Activated naive CD4-positive, alpha-beta T cell treated with anti-CD3 and anti-CD28 coated beads, Interleukin-2, amount 50 U/mL, for 72 hours (primary cell): ENCODE measurements around the gene ERBB4. TPM values are rescaled to one million over a fixed set of nuclear protein-coding genes. Genes with fewer than 3 reads are reported as not detected.

ENCODE experiments used
- ATAC-seq, 2 donors: fragments of 150-1000 bp; cut with Tn5 transposase; 2 replicates each; pipeline ENCODE4 v1.10.0; 2021; ENCODE audit warnings: mild to moderate bottlenecking in 2 of 2, moderate library complexity in 2 of 2
- DNase-seq, 2 donors: peaks; one replicate each; pipeline ENCODE4 v3.0.0; 2021 to 2022; ENCODE audit warnings: low spot score in 2 of 2
- H3K27ac Mint-ChIP-seq, 2 donors: one replicate each; pipeline ENCODE4 v1.8.0; 2022; ENCODE audit warnings: mild to moderate bottlenecking in 2 of 2, mixed read lengths in 2 of 2
- H3K36me3 Mint-ChIP-seq, 2 donors: one replicate each; pipeline ENCODE4 v1.8.0; 2022; ENCODE audit warnings: mixed read lengths in 2 of 2
- H3K9me3 Mint-ChIP-seq, 2 donors: one replicate each; pipeline ENCODE4 v1.8.0; 2022; ENCODE audit warnings: mixed read lengths in 2 of 2
- total RNA-seq, 2 donors: library from RNA; stranded (reverse); gene quantifications; one replicate each; pipeline ENCODE4 v1.2.3, GENCODE V29; 2022

ERBB4 gene
- total RNA-seq, 2 donors from 2014 or later, result not detected

DNA sequence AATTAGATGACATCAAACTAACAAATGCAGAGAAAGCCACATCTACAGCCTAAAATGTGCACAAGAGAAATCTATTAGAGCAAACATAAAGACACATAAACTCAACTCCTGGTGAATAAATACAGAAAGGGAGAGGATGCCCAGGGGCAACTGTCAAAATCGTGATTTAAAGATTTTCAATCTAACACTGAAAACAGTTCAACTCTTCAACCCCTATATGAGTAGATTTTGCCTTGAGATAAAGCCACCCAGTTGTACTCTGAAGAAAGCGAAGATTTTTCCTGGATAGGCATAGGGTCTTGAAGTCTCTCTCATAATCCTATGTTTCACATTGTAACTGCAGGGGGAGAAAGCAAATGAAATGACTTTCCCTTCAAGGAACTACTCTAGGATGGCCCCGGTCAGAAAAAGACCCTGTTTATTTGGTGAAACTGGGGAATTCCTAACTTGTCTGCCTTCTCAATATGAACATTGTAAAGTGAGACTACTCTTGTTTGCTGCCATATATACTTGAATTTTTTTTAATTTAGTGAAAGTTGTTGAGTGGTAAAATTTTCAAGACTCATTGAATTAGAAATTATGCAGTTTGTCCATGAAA lies 226.7 kb downstream of the ERBB4 start:
- H3K27ac Mint-ChIP-seq, result no peak overlapping the region
- no peak for DNase-seq
- ATAC-seq, result no peak
- no peaks in the 10 kb centered on the region for H3K9me3 Mint-ChIP-seq
- no peaks in the 10 kb centered on the region for H3K36me3 Mint-ChIP-seq

GRCh38 chr2:212299943-212300342 lies 238.7 kb downstream of the ERBB4 start:
- H3K36me3 Mint-ChIP-seq, result no peaks in the 10 kb centered on the region
- ATAC-seq, result no peak
- no peak for DNase-seq
- H3K27ac Mint-ChIP-seq, result no peak overlapping the region
- peaks cover 6 to 10% of the 10 kb centered on the region in 2 donors for H3K9me3 Mint-ChIP-seq

DNA sequence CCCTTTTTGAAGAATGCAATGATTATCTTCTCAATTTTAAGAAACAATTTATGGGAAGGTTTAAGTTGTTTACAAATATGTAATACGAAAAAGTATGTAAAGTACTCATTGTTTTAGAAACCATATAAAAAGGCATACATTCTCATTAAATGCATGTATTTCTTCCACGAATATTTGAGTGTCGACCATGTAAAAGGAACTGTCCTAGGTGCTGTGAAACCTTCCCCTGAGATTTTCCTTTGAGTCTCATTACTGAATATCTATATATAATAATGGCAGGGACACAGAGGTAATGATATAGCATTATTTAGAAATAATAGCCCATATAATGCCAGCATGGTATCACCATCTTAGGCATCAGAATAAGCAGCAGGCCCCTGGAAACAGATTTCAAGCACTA lies 239.3 kb downstream of the ERBB4 start:
- H3K36me3 Mint-ChIP-seq, result no peaks in the 10 kb centered on the region
- H3K27ac Mint-ChIP-seq, result no peak overlapping the region
- DNase-seq, result no peak
- peaks cover 6 to 10% of the 10 kb centered on the region in 2 donors for H3K9me3 Mint-ChIP-seq
- ATAC-seq, result no peak

GRCh38 chr2:212295571-212295970 lies 243.0 kb downstream of the ERBB4 start:
- ATAC-seq (no peak), DNase-seq (no peak)
- H3K36me3 Mint-ChIP-seq, result no peaks in the 10 kb centered on the region
- H3K27ac Mint-ChIP-seq, result no peak overlapping the region
- H3K9me3 Mint-ChIP-seq, result peaks cover 5 to 6% of the 10 kb centered on the region in 2 donors

GRCh38 chr2:212294816-212295215 lies 243.8 kb downstream of the ERBB4 start:
- Mint-ChIP-seq H3K36me3 (no peaks in the 10 kb centered on the region), H3K27ac (no peak overlapping the region), H3K9me3 (peaks cover 5 to 6% of the 10 kb centered on the region in 2 donors)
- DNase-seq (no peak), ATAC-seq (no peak)

DNA sequence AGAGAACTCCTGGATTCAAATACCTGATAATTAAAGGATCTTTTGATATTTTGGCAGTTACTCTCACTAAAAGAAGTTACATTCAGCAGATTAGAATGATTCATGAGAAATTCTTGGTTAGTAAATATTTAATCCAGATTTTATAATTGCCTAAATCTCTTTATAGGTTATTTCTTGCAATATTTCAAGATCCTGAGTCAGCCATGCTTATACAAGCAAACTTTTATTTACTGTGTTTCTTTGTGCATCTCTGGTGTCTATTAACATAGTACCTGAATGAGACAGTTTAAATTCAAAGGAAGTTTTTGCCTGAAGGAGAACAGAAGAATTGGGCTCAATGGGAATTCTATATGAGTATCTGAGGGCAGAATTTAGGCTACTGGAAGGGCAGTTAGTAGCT lies 249.3 kb downstream of the ERBB4 start:
- no peak for DNase-seq
- Mint-ChIP-seq H3K27ac (no peak overlapping the region), H3K36me3 (no peaks in the 10 kb centered on the region), H3K9me3 (peaks cover 0 to 6% of the 10 kb centered on the region in 2 donors)
- ATAC-seq, result no peak

GRCh38 chr2:212288308-212288707 lies 250.3 kb downstream of the ERBB4 start:
- H3K36me3 Mint-ChIP-seq, result no peaks in the 10 kb centered on the region
- peaks cover 0 to 6% of the 10 kb centered on the region in 2 donors for H3K9me3 Mint-ChIP-seq
- DNase-seq (no peak), ATAC-seq (no peak)
- no peak overlapping the region for H3K27ac Mint-ChIP-seq

GRCh38 chr2:212284166-212284565 lies 254.4 kb downstream of the ERBB4 start:
- no peak overlapping the region for H3K27ac Mint-ChIP-seq
- no peaks in the 10 kb centered on the region for H3K36me3 Mint-ChIP-seq
- ATAC-seq, result no peak

DNA sequence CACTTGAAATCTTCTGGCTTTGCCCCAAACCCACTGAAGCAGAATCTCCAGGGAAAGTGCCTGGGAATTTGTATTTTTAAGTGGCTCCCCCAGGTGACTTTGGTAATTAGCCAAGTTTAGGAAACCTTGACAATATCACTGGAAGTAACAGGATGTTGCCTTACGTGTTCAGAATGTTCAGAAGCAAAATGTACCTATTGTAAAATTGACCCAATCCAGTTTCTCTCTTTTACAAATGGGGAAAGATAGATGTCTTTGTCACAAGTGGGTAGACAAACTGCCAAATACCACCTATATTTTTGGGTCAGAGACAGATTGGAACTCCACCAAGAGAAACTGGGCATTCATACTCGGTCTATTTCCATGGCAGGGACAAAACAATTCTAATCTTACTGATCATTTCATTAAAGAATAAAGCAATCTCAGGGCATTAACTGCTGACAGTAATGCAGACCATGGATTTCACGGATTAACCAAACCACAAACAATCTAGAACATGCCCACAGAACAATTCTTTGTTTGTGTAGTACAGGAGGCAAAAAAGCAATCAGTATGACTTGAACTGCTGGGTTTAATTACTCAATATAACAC lies 255.8 kb downstream of the ERBB4 start:
- Mint-ChIP-seq H3K9me3 (peaks cover 0 to 2% of the 10 kb centered on the region in 2 donors), H3K36me3 (no peaks in the 10 kb centered on the region), H3K27ac (no peak overlapping the region)
- ATAC-seq (no peak), DNase-seq (no peak)

More at GRCh38 chr2:212284166-212284565, 254.4 kb downstream of the ERBB4 start:
- peaks cover 0 to 6% of the 10 kb centered on the region in 2 donors for H3K9me3 Mint-ChIP-seq
- DNase-seq, result no peak

DNA sequence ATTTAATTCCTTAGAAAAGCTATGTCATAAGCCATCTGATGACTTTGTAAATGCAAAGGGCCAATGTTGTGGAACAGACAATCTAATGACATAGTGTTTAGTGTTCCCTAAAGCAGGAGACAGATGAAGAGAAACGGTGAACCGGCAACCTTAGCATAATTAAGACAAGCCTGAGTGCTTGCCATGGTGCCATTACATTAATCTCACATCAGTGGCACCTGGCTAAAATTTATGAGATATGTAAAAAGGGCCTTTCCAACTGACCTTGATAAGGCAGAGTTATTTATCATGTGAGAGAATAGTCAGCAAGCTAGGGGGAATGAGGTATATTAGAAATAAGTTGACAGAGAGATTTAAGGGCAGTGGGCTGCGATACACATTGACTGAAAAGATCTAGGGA lies 261.8 kb downstream of the ERBB4 start:
- ATAC-seq (no peak), DNase-seq (no peak)
- peaks cover 0 to 4% of the 10 kb centered on the region in 2 donors for H3K9me3 Mint-ChIP-seq
- no peak overlapping the region for H3K27ac Mint-ChIP-seq
- no peaks in the 10 kb centered on the region for H3K36me3 Mint-ChIP-seq

GRCh38 chr2:212274215-212274614 lies 264.4 kb downstream of the ERBB4 start:
- Mint-ChIP-seq H3K9me3 (peaks cover 0 to 4% of the 10 kb centered on the region in 2 donors), H3K27ac (no peak overlapping the region), H3K36me3 (no peaks in the 10 kb centered on the region)
- ATAC-seq, result no peak
- DNase-seq, result no peak

DNA sequence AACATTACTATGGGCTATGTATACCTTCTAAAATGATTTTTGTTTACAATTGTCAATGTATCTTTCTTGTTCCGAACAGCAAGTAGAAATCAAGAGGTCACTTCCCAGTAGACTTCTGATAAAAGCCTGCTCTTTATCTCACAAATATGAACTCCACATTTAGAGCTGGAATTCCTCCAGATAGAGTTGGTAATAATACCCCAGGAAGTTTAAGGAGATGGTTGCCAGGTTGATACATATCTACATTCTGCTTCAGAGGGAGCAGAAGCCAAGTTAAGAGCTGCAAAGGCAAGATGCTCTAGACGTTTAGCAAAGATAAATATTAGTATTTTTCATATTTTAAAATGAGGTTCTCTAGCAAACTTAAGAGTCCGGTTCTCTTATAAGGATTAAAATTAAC lies 267.0 kb downstream of the ERBB4 start:
- ATAC-seq (no peak), DNase-seq (no peak)
- H3K9me3 Mint-ChIP-seq, result no peaks in the 10 kb centered on the region
- no peak overlapping the region for H3K27ac Mint-ChIP-seq
- H3K36me3 Mint-ChIP-seq, result no peaks in the 10 kb centered on the region

DNA sequence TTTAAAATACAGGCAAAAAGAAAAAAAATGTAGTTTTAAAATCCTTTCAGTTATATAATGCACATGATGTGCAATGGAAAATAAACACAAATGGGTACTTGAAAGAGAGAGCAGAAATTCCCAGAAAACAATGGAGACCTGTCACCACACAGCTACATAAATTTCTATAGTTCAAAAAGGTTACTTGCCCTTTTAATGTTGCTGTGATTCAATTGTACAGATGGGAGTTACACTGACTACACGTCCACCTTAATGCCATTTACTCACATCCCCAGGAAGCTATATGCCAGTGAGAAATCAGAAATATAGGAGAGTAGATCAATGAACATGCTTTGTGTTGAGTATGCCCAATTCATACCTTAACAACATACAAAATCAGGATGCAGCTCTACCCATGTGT lies 269.6 kb downstream of the ERBB4 start:
- H3K36me3 Mint-ChIP-seq, result no peaks in the 10 kb centered on the region
- DNase-seq (no peak), ATAC-seq (no peak)
- H3K9me3 Mint-ChIP-seq, result no peaks in the 10 kb centered on the region
- no peak overlapping the region for H3K27ac Mint-ChIP-seq

GRCh38 chr2:212266297-212266696 lies 272.3 kb downstream of the ERBB4 start:
- DNase-seq, result no peak
- no peaks in the 10 kb centered on the region for H3K9me3 Mint-ChIP-seq
- no peak overlapping the region for H3K27ac Mint-ChIP-seq
- ATAC-seq, result no peak
- H3K36me3 Mint-ChIP-seq, result no peaks in the 10 kb centered on the region

GRCh38 chr2:212265777-212266176 lies 272.8 kb downstream of the ERBB4 start:
- no peak overlapping the region for H3K27ac Mint-ChIP-seq
- no peaks in the 10 kb centered on the region for H3K9me3 Mint-ChIP-seq
- DNase-seq, result no peak
- H3K36me3 Mint-ChIP-seq, result no peaks in the 10 kb centered on the region
- no peak for ATAC-seq

- ATAC-seq (no peak), DNase-seq (no peak)
- no peaks in the 10 kb centered on the region for H3K9me3 Mint-ChIP-seq
- H3K36me3 Mint-ChIP-seq, result no peaks in the 10 kb centered on the region
- H3K27ac Mint-ChIP-seq, result no peak overlapping the region
These were observed 274.4 kb downstream of the ERBB4 start for GRCh38 chr2:212264187-212264586.

DNA sequence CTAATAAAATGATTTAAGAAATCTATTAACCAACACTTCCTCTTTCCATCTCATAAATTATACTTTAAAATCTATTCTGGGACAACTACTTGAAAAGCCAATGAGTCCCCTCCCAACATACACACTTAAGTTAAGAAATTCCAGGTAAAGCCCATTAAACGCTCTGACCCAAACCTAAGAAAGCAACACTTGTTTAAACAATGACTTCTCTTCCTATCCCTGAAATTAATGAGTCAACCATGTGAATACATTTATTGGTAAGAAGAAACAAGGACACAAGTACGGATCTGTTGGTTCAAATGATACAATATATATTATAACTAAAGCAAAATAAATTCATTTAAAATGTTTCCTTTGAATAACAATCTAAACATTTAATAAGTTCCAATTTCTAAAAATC lies 279.4 kb downstream of the ERBB4 start:
- Mint-ChIP-seq H3K36me3 (no peaks in the 10 kb centered on the region), H3K27ac (no peak overlapping the region), H3K9me3 (peaks cover 0 to 4% of the 10 kb centered on the region in 2 donors)
- ATAC-seq (no peak), DNase-seq (no peak)

DNA sequence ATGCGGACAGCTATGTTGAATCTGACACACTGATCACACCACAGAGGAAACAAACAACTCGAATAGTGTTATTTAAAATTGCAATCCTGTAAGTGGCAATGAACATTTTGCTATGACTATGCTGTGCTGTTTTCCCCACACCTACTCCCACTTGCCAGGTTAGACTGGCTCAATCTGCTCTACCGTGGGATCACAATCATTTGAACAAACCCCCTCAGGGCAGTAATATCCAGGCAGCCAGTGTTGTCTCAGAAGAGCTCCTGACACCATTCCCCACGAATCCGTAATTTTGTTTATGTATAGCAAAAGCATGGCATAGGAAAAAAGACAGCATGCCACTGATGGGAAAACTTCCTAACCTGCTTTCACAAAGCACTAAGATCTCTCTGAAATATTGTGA lies 284.3 kb downstream of the ERBB4 start:
- ATAC-seq, result no peak
- H3K27ac Mint-ChIP-seq, result no peak overlapping the region

More for the DNA sequence above, 284.3 kb downstream of the ERBB4 start:
- Mint-ChIP-seq H3K9me3 (peaks cover 3 to 4% of the 10 kb centered on the region in 2 donors), H3K36me3 (no peaks in the 10 kb centered on the region)
- no peak for DNase-seq
